Activated CD4-positive, alpha-beta memory T cell treated with anti-CD3 and anti-CD28 coated beads for 36 hours (primary cell): ENCODE measurements around the gene ZNF354C. TPM values are rescaled to one million over a fixed set of nuclear protein-coding genes. Genes with fewer than 3 reads are reported as not detected.

ENCODE experiments used
- CTCF ChIA-PET: fragments of 350-600 bp; sonication (Branson Sonifier 250); formaldehyde crosslinking; loops from one replicate; lab custom pipeline; 2021; ENCODE audit warnings: antibody characterized with exemption, inconsistent platforms; lab: Charles Lee
- POLR2A ChIA-PET: fragments of 350-600 bp; sonication (Branson Sonifier 250); formaldehyde crosslinking; loops from one replicate; lab custom pipeline; 2021; ENCODE audit warnings: antibody characterized with exemption; lab: Charles Lee
- DNase-seq: peaks from one replicate; pipeline ENCODE4 v3.0.0-alpha.2; 2020
- H3K27ac Mint-ChIP-seq: one replicate; pipeline ENCODE4 v1.8.0; 2021; ENCODE audit warnings: mixed read lengths
- H3K27me3 Mint-ChIP-seq: one replicate; pipeline ENCODE4 v1.8.0; 2021; ENCODE audit warnings: mixed read lengths
- H3K36me3 Mint-ChIP-seq: one replicate; pipeline ENCODE4 v1.8.0; 2021; ENCODE audit warnings: mixed read lengths
- H3K4me1 Mint-ChIP-seq: one replicate; pipeline ENCODE4 v1.8.0; 2021; ENCODE audit warnings: low read depth, mixed read lengths
- H3K4me3 Mint-ChIP-seq: one replicate; pipeline ENCODE4 v1.8.0; 2021; ENCODE audit warnings: mild to moderate bottlenecking, mixed read lengths
- H3K9me3 Mint-ChIP-seq: one replicate; pipeline ENCODE4 v1.8.0; 2021; ENCODE audit warnings: mixed read lengths
- intact Hi-C: fragments of 100-400 bp; cut with micrococcal nuclease; formaldehyde crosslinking; loops from one replicate; pipeline ENCODE4 v1.15.1; 2023
- total RNA-seq, 2 experiments: library from RNA; stranded (reverse); gene quantifications; one replicate each; pipeline ENCODE4 v1.2.3, GENCODE V29; 2021

Gene ZNF354C
- 1 to 10 TPM; 5.9 to 6.0 TPM for total RNA-seq

DNA sequence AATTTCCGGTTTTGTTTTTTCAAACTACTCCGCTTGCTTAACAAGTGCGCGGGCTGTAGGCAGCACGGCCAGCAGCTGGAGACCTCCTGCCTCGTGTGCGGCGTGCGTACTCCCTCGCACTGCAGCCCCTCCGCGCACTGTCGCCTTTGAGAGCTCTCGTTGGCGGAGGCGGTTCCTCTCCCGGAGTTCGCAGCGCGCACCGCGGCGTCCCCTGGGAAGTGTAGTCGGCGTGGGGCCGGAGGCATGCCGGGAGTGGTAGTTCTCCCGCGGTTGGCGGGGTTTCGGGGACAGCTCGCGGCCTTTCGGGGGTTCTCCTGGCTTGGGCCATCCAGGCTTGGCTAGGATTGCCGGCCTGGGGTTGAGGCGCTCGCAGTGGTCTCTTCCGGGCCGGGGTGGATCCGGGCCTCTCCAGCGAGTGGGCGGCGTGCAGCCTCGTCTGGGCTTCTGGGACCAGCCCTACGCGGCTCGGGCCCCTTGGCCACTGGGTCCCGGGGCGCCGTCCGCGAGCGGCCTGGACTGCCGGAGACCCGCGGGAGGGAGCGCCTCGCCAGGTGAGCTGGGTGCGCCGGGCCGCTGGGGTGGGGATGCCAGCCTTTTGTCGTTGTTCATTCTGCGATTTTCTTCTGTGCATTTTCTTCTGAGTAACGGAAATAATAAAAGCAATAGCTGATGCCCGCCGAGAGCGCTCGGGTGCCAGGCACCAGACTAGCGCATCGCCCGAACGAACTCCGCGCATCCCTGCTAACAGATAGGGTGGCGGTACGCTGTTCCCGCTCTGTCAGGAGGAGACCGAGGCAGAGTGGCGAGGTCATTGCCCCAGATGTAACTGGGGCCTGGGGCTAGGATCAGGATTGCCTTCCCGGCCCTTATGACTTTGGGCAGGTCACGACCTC is at the start of gene ZNF354C:
Gene ZNF354C (plus strand): TSS at position 258 of the 893 bp plus-strand sequence. CDS start 1,696 bp downstream, outside the sequence.
- H3K27ac Mint-ChIP-seq, result peak within 1 kb of the TSS; percentile 88
- H3K4me1 Mint-ChIP-seq, result peaks cover 30% of the 10 kb centered on the region
- ChIA-PET CTCF (interaction anchor here (0.7 to 1.7 kb wide), 5 partner anchors 82 to 330 kb away, joined by 3 to 8 read pairs (median 4); partner anchors contain the start of gene ZNF354A), POLR2A (interaction anchor here (0.6 to 1.6 kb wide), 3 partner anchors 82 to 1621 kb away, joined by 3 to 7 read pairs (median 4); partner anchors contain the start of gene ZNF354B)
- peak within 1 kb of the TSS; percentile 82 for H3K4me3 Mint-ChIP-seq
- intact Hi-C loops, result loop anchor here (1.0 to 2.0 kb wide), 4 partner anchors 37 to 330 kb away; partner anchors contain the start of genes ZNF354A, ZNF354B and ZNF879
- peaks cover 55% of the 10 kb centered on the region for H3K36me3 Mint-ChIP-seq
- peaks cover 26% of the 10 kb centered on the region for H3K9me3 Mint-ChIP-seq
- peak; percentile 91 for DNase-seq
- peaks cover 6% of the 10 kb centered on the region for H3K27me3 Mint-ChIP-seq

DNA sequence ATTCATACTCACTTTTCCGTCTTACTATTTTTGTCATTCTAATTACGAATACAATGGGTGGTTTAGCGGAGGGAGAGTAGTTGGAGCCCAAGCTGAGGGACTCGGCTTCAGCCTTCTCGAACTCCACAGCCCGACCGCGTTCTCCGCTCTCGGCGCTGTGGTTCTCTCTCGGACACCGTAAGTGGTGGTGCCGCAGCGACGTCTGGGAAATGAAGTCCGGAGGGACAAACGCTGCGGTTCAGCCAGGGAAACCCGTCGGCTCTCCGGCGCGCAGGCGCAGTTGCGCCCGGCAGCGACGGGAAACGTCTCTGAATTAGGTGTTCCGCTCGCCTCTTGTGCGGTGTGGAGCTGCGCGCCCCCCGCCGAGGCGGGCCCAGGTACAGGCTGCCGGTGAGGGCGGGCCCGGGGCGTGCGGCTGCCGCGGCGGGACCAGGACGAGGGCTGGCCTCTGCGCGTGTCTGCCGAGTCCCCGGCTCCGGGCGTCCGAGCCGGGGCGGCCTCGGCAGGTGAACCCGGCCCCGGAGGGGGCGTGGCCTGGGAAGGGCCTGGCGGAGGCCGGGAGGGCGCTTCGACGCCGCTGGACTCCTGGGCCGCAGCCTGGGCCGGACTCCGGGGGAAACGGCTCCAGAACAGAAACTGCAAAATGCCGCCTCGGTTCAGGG is 36.5 kb upstream of the ZNF354C start, which contains the start of gene ZNF879:
Gene ZNF879 (plus strand): TSS at position 277 of the 662 bp plus-strand sequence. CDS start 1,201 bp downstream, outside the sequence.
- Mint-ChIP-seq H3K36me3 (peaks cover 36% of the 10 kb centered on the region), H3K4me3 (peak within 1 kb of the TSS; percentile 96), H3K4me1 (peaks cover 7% of the 10 kb centered on the region), H3K27ac (peak within 1 kb of the TSS; percentile 83), H3K27me3 (peaks cover 1% of the 10 kb centered on the region), H3K9me3 (peaks cover 23% of the 10 kb centered on the region)
- ChIA-PET CTCF (no interaction called here), POLR2A (interaction anchor here (1.7 kb wide), 1 partner anchor 164 kb away, joined by 4 read pairs; the partner anchor contains the start of gene ZNF354B)
- intact Hi-C loops, result loop anchor here (1.0 kb wide), 4 partner anchors 37 to 293 kb away; partner anchors contain the start of genes ZNF354A, ZNF354B and ZNF354C
- peak; percentile 96 for DNase-seq

DNA sequence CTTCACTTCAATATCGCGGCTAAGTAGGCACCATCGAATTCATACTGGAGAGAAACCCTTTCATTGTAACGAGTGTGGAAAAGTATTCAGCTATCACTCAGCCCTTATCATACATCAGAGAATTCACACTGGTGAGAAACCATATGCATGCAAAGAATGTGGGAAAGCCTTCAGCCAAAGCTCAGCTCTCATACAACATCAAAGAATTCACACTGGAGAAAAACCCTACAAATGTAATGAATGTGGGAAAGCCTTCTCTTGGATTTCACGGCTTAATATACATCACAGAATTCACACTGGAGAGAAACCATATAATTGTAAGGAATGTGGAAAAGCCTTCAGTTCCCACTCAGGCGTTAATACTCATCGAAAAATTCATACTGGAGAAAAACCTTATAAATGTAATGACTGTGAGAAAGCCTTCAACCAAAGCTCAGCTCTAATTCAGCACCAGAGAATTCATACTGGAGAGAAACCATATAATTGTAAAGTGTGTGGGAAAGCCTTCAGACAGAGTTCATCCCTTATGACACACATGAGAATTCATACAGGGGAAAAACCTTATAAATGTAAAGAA is 27.1 kb upstream of the ZNF354C start:
- no peak for DNase-seq
- ChIA-PET CTCF (no interaction called here), POLR2A (no interaction called here)
- Mint-ChIP-seq H3K36me3 (peaks cover 84% of the 10 kb centered on the region), H3K4me3 (no peak overlapping the region), H3K27ac (no peak overlapping the region), H3K9me3 (peaks cover 95% of the 10 kb centered on the region), H3K27me3 (no peaks in the 10 kb centered on the region), H3K4me1 (no peaks in the 10 kb centered on the region)
- intact Hi-C loops, result no loop called here

DNA sequence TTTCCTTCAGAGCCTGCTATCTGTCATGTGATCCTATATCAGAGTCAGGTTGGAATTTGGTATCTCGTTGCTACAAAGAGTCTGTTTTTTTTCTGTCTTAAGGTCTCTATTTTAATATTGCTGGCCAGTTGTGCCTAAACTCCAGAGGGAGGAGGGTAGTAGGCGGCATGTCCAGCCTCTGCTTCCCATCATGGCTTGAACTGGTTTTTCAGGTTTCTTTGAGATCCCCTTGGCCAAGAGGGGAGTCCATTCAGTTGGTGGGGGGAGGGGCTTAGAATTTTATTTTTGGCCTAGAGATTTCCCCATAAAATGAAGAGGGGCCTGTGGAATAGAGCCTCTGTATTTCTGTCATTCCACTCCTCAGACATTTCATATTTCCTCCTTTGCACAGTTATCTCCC is 15.4 kb upstream of the ZNF354C start:
- H3K4me3 Mint-ChIP-seq, result no peak overlapping the region
- DNase-seq, result no peak

DNA sequence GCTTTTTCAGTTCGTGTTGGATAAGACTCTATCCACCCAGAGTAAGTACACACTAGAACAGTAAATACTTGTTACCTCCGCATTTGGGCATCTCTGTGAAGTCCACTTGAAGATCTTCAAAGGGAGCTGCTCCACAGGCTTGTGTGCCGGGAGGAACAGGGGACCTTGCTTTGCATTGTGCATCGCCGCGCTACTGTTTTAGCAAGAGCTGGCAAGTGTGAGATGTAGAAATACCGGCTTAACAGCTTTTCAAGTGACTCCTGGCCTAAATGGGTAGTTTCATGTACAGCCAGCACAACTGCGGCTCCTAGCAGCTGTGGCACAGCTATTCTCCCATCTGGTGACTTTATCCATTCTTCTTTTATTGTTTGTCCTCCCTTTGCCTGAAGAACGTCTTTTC is 8.4 kb upstream of the ZNF354C start:
- intact Hi-C loops, result no loop called here
- POLR2A ChIA-PET, result no interaction called here
- no peak overlapping the region for H3K27ac Mint-ChIP-seq
- no peak overlapping the region for H3K4me3 Mint-ChIP-seq
- H3K4me1 Mint-ChIP-seq, result no peaks in the 10 kb centered on the region
- CTCF ChIA-PET, result no interaction called here
- peaks cover 8% of the 10 kb centered on the region for H3K27me3 Mint-ChIP-seq
- peaks cover 7% of the 10 kb centered on the region for H3K36me3 Mint-ChIP-seq
- no peak for DNase-seq
- H3K9me3 Mint-ChIP-seq, result peaks cover 18% of the 10 kb centered on the region

More for the DNA sequence above, 15.4 kb upstream of the ZNF354C start:
- Mint-ChIP-seq H3K9me3 (peaks cover 45% of the 10 kb centered on the region), H3K36me3 (peaks cover 11% of the 10 kb centered on the region), H3K4me1 (no peaks in the 10 kb centered on the region), H3K27me3 (peaks cover 2% of the 10 kb centered on the region), H3K27ac (no peak overlapping the region)
- ChIA-PET POLR2A (no interaction called here), CTCF (no interaction called here)
- intact Hi-C loops, result no loop called here

DNA sequence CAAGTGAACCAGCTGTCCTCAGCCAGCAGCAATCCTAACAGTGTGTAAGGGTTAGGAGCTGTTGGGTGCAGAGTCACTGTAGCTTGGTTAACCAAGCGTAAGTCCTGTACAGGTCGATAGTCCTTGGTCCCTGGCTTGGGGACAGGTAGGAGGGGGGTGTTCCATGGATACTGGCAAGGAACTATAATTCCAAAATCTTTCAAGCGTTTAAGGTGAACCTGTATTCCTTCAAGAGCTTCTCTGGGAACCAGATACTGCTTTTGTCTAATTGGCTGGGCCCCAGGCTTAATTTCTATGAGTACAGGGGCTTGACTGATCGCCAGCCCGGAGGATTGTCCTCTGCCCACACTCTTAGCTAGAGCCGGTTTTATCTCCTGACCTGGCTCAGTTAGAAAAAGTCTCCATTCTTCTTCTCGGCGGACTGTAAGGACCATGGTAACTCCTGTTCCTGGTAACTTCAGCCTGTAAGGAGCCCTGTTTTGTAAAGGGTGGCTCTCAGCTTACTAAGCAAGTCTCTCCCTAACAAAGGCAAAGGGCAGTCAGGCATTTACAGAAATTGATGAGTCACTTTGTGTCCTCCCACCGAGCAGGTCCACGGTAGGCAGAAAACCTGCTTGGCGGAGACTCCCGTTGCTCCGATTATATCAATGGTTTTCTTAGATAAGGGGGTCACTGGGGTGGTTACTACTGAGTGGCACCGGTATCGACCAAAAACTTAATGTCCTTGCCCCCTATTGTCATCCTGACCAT is 6.0 kb upstream of the ZNF354C start:
- ChIA-PET CTCF (no interaction called here), POLR2A (no interaction called here)
- Mint-ChIP-seq H3K36me3 (peaks cover 3% of the 10 kb centered on the region), H3K9me3 (peaks cover 4% of the 10 kb centered on the region), H3K27me3 (peaks cover 9% of the 10 kb centered on the region), H3K4me3 (no peak overlapping the region), H3K4me1 (no peaks in the 10 kb centered on the region), H3K27ac (no peak overlapping the region)
- no peak for DNase-seq
- intact Hi-C loops, result no loop called here

- CTCF ChIA-PET, result no interaction called here
- intact Hi-C loops, result no loop called here
Measured at GRCh38 chr5:179054876-179055275, 5.3 kb upstream of the ZNF354C start.

GRCh38 chr5:179055436-179055835 is 4.7 kb upstream of the ZNF354C start:
- CTCF ChIA-PET, result no interaction called here
- POLR2A ChIA-PET, result no interaction called here
- peaks cover 10% of the 10 kb centered on the region for H3K36me3 Mint-ChIP-seq
- H3K9me3 Mint-ChIP-seq, result peaks cover 4% of the 10 kb centered on the region
- no peak for DNase-seq
- no peak overlapping the region for H3K27ac Mint-ChIP-seq
- H3K27me3 Mint-ChIP-seq, result peaks cover 9% of the 10 kb centered on the region
- intact Hi-C loops, result no loop called here
- peaks cover 9% of the 10 kb centered on the region for H3K4me1 Mint-ChIP-seq
- H3K4me3 Mint-ChIP-seq, result no peak overlapping the region

More at GRCh38 chr5:179054876-179055275, 5.3 kb upstream of the ZNF354C start:
- no peak for DNase-seq
- POLR2A ChIA-PET, result no interaction called here
- Mint-ChIP-seq H3K27ac (no peak overlapping the region), H3K9me3 (peaks cover 4% of the 10 kb centered on the region), H3K4me3 (no peak overlapping the region), H3K4me1 (peaks cover 6% of the 10 kb centered on the region), H3K27me3 (peaks cover 9% of the 10 kb centered on the region), H3K36me3 (peaks cover 7% of the 10 kb centered on the region)

GRCh38 chr5:179055841-179056240 is 4.3 kb upstream of the ZNF354C start:
- Mint-ChIP-seq H3K36me3 (peaks cover 12% of the 10 kb centered on the region), H3K9me3 (peaks cover 4% of the 10 kb centered on the region), H3K27me3 (peaks cover 9% of the 10 kb centered on the region), H3K27ac (no peak overlapping the region), H3K4me1 (peaks cover 12% of the 10 kb centered on the region), H3K4me3 (no peak overlapping the region)
- intact Hi-C loops, result no loop called here
- CTCF ChIA-PET, result no interaction called here
- POLR2A ChIA-PET, result no interaction called here
- DNase-seq, result no peak

DNA sequence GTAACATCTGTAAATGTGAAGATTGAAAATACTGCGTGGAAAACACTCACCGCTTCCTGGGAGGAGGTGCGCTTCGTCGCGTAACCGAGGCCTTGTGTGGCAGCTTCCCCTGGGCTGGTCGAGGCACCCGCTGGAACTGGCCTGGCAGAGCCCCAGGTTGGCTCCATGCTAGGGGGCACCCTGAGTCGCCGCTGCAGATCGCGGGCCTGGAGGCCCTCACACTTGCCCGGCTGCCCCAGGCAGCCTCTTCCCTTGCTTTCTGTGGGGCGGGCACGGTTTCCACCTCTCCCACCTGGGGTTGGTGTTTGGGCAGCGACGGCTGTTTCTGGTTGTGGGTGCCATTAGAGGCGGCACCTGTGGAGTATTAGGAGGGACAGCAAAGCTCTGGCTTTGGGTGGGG is 852 bp downstream of the ZNF354C start:
- ChIA-PET POLR2A (interaction anchor here (1.6 kb wide), 1 partner anchor 201 kb away, joined by 7 read pairs; the partner anchor contains the start of gene ZNF354B), CTCF (interaction anchor here (1.1 to 1.7 kb wide), 4 partner anchors 81 to 330 kb away, joined by 3 to 8 read pairs (median 4); partner anchors contain the start of genes ZNF354A and ZNF354B)
- H3K27ac Mint-ChIP-seq, result no peak overlapping the region
- peaks cover 60% of the 10 kb centered on the region for H3K36me3 Mint-ChIP-seq
- H3K4me3 Mint-ChIP-seq, result peak overlapping the region; percentile 82
- peaks cover 6% of the 10 kb centered on the region for H3K27me3 Mint-ChIP-seq
- H3K9me3 Mint-ChIP-seq, result peaks cover 32% of the 10 kb centered on the region
- peaks cover 30% of the 10 kb centered on the region for H3K4me1 Mint-ChIP-seq
- intact Hi-C loops, result loop anchor here (2.0 kb wide), 1 partner anchor 82 kb away; no protein-coding TSS in a partner anchor
- no peak for DNase-seq

DNA sequence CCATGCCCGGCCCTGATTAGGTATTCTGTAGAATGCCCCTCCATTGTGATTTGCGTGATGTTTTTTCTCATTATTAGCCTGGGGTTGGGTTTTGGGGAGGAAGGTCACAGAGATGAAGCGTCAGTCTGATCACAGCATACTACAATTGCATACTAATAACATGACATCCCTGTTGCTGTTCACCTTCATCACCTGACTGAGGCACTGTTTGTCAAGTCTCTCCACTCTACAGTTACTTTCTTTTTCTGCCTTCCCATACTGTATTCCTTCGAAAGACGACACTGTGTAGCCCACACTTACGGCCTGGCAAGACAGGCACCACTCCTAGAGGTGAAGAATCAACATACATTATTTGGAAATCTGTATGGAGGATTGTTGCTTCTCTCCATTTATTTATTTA is 5.5 kb downstream of the ZNF354C start:
- intact Hi-C loops, result no loop called here
- H3K4me3 Mint-ChIP-seq, result no peak overlapping the region
- H3K4me1 Mint-ChIP-seq, result peaks cover 19% of the 10 kb centered on the region
- H3K27ac Mint-ChIP-seq, result no peak overlapping the region
- POLR2A ChIA-PET, result no interaction called here
- CTCF ChIA-PET, result no interaction called here
- H3K36me3 Mint-ChIP-seq, result peaks cover 93% of the 10 kb centered on the region
- H3K9me3 Mint-ChIP-seq, result peaks cover 68% of the 10 kb centered on the region
- H3K27me3 Mint-ChIP-seq, result no peaks in the 10 kb centered on the region
- no peak for DNase-seq
